Fibroblast of lung (primary cell): Measurements from ENCODE around the gene ZCCHC7. TPM values are rescaled to one million over a fixed set of nuclear protein-coding genes. Genes with fewer than 3 reads are reported as not detected.
A peak's percentile ranks its signal among the peaks of the same experiment; 100 is the strongest.

ENCODE experiments used
- DNase-seq, 2 donors: peaks; one replicate each; pipeline versions ENCODE4 v3.0.0 to v3.0.0-alpha.2; 2010; ENCODE audit warnings: low read depth in 2 of 2
- H2AFZ ChIP-seq: 2 replicates; pipeline ENCODE4 v1.5.1; 2012; ENCODE audit warnings: low read length, control low read depth, inconsistent platforms
- H3K27ac ChIP-seq: 2 replicates; pipeline ENCODE4 v1.5.1; 2011; ENCODE audit warnings: low read length, control low read depth; ENCODE audit not compliant: insufficient read depth
- H3K27me3 ChIP-seq: 2 replicates; pipeline ENCODE4 v1.5.1; 2011; ENCODE audit warnings: mild to moderate bottlenecking, low read length; ENCODE audit not compliant: control insufficient read depth, insufficient read depth
- H3K36me3 ChIP-seq: 2 replicates; pipeline ENCODE4 v1.5.1; 2011; ENCODE audit warnings: low read length; ENCODE audit not compliant: control insufficient read depth, insufficient read depth
- H3K4me1 ChIP-seq: 2 replicates; pipeline ENCODE4 v1.5.1; 2011; ENCODE audit warnings: low read length; ENCODE audit not compliant: control insufficient read depth, insufficient read depth; ENCODE audit errors: extremely low read depth
- H3K4me2 ChIP-seq: 2 replicates; pipeline ENCODE4 v1.5.1; 2011; ENCODE audit warnings: low read length, control low read depth; ENCODE audit not compliant: insufficient read depth; ENCODE audit errors: extremely low read depth
- H3K4me3 ChIP-seq, 4 experiments: fragments of 200-600 bp in 1 of 4; sonication (generic) in 1 of 4; replicated peaks in 1 of 4; 2 replicates each; pipeline ENCODE4 v1.5.1; 2011 to 2016; ENCODE audit warnings: low read length in 4 of 4, low read depth in 3 of 4, mild to moderate bottlenecking in 3 of 4, control low read depth in 2 of 4, inconsistent platforms in 1 of 4, mixed read lengths in 1 of 4; ENCODE audit not compliant: insufficient read depth in 1 of 4; ENCODE audit errors: control extremely low read depth in 1 of 4
- H3K79me2 ChIP-seq: 2 replicates; pipeline ENCODE4 v1.5.1; 2012; ENCODE audit warnings: mild to moderate bottlenecking, low read length, inconsistent platforms; ENCODE audit not compliant: control insufficient read depth, insufficient read depth
- H3K9ac ChIP-seq: 2 replicates; pipeline ENCODE4 v1.5.1; 2011; ENCODE audit warnings: mild to moderate bottlenecking, low read length, control low read depth; ENCODE audit not compliant: insufficient read depth
- H3K9me3 ChIP-seq: 2 replicates; pipeline ENCODE4 v1.5.1; 2012; ENCODE audit warnings: low read depth, low read length; ENCODE audit not compliant: control insufficient read depth, insufficient read depth
- H4K20me1 ChIP-seq: 2 replicates; pipeline ENCODE4 v1.5.1; 2011; ENCODE audit warnings: low read length; ENCODE audit not compliant: control insufficient read depth, insufficient read depth; ENCODE audit errors: extremely low read depth
- EZH2 ChIP-seq: IDR thresholded peaks from 2 replicates; pipeline ENCODE4 v1.5.1; 2012; ENCODE audit warnings: low read length, control low read depth, mild to moderate bottlenecking; ENCODE audit errors: missing control alignments
- polyA plus RNA-seq, 2 donors: library from polyadenylated mRNA; depleted of rRNA in 1 of 2; stranded (reverse) in 1 of 2; unstranded in 1 of 2; fragments of >200 nt; gene quantifications; 2 replicates each; pipeline ENCODE4 v1.2.1, GENCODE V29; 2011 to 2012; ENCODE audit warnings: missing spikeins in 1 of 2
- total RNA-seq: library from RNA; depleted of rRNA; stranded (reverse); fragments of >200 nt; gene quantifications from 2 replicates; pipeline ENCODE4 v1.2.1, GENCODE V29; 2014
- TF ChIP-seq, protein P1 (sequence below), 2 donors: IDR thresholded peaks in 1 of 2; conservative IDR thresholded peaks in 1 of 2; 1 replicate in 1 of 2; 2 replicates in 1 of 2; pipeline ENCODE4 v1.5.1; 2011 to 2012; ENCODE audit warnings: low read length in 2 of 2, control low read depth in 1 of 2, inconsistent platforms in 1 of 2, low read depth in 1 of 2, mild to moderate bottlenecking in 1 of 2

The ZCCHC7 gene
- total and polyA plus RNA-seq, 2 donors (not counting 1 experiment from before 2014, with no cell fraction given): 15.0 to 23.8 TPM

DNA sequence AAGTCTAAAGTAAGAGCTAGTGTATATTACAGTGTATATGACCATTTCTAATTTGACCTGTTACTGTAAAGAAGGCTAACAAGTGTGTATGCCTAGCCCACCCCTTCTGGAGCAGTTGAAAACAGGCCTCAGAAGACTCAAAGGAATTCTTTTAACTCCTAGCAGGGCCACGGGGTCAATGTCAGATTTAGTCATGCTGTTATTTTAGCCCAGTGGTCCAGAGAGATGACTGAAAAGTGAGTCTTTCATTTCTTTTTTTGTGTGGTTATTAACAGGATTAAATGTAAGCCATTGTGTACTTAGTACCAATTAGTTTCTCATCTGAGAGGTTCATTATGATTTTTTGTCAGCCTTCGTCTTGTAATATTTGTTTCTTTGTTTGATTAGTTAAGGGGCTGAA, 24.4 kb downstream of the ZCCHC7 start:
- H3K36me3 ChIP-seq: no peaks in the 10 kb centered on the region
- no peak overlapping the region for H3K4me3 ChIP-seq
- peak; percentile 12 to 55 for DNase-seq
- no peak overlapping the region for H3K27ac ChIP-seq
- peaks cover 2% of the 10 kb centered on the region for H3K4me1 ChIP-seq
- H3K4me2 ChIP-seq: no peak overlapping the region
- H2AFZ ChIP-seq: no peak overlapping the region
- H3K9ac ChIP-seq: no peak overlapping the region
- no peaks in the 10 kb centered on the region for H3K79me2 ChIP-seq
- TF ChIP-seq EZH2: no peak
- TF ChIP-seq, protein P1, sequence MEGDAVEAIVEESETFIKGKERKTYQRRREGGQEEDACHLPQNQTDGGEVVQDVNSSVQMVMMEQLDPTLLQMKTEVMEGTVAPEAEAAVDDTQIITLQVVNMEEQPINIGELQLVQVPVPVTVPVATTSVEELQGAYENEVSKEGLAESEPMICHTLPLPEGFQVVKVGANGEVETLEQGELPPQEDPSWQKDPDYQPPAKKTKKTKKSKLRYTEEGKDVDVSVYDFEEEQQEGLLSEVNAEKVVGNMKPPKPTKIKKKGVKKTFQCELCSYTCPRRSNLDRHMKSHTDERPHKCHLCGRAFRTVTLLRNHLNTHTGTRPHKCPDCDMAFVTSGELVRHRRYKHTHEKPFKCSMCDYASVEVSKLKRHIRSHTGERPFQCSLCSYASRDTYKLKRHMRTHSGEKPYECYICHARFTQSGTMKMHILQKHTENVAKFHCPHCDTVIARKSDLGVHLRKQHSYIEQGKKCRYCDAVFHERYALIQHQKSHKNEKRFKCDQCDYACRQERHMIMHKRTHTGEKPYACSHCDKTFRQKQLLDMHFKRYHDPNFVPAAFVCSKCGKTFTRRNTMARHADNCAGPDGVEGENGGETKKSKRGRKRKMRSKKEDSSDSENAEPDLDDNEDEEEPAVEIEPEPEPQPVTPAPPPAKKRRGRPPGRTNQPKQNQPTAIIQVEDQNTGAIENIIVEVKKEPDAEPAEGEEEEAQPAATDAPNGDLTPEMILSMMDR (conservative IDR thresholded peaks at IDR 0.05 in 1 of 2, IDR thresholded peaks at IDR 0.05 in 1 of 2; ENCODE audit: low read depth in 1 of 2, low read length in 2 of 2): no peak
- no peaks in the 10 kb centered on the region for H3K9me3 ChIP-seq
- no peaks in the 10 kb centered on the region for H4K20me1 ChIP-seq
- H3K27me3 ChIP-seq: no peaks in the 10 kb centered on the region

DNA sequence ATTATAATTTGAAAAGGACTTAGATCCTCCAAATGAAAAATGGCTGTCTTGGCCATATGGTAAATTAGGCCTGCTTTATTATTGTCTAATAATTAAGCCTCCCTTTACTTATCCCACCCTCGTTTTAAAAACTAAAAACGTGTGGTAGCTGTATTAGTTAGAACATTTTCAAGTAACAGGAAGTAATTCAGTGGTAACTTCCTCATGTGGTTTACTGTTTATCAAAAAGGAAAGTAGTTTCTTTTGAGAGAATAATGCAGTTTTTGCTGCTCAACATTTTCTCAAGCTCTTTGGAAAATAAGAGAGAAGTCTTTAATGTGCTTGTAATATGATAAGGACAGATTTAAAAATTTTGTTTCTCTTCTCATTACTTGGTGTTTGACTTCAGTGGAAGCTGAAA, 26.0 kb downstream of the ZCCHC7 start:
- no peaks in the 10 kb centered on the region for H3K9me3 ChIP-seq
- no peak overlapping the region for H3K27ac ChIP-seq
- H3K4me3 ChIP-seq: no peak overlapping the region
- TF ChIP-seq EZH2: no peak
- TF ChIP-seq, protein P1 (conservative IDR thresholded peaks at IDR 0.05 in 1 of 2, IDR thresholded peaks at IDR 0.05 in 1 of 2; ENCODE audit: low read depth in 1 of 2, low read length in 2 of 2): no peak
- H4K20me1 ChIP-seq: no peaks in the 10 kb centered on the region
- no peak overlapping the region for H3K9ac ChIP-seq
- peak overlapping the region; percentile 3 for H3K4me2 ChIP-seq
- peaks cover 2% of the 10 kb centered on the region for H3K4me1 ChIP-seq
- no peaks in the 10 kb centered on the region for H3K27me3 ChIP-seq
- no peaks in the 10 kb centered on the region for H3K79me2 ChIP-seq
- DNase-seq: no peak
- H2AFZ ChIP-seq: peak overlapping the region; percentile 27
- no peaks in the 10 kb centered on the region for H3K36me3 ChIP-seq

DNA sequence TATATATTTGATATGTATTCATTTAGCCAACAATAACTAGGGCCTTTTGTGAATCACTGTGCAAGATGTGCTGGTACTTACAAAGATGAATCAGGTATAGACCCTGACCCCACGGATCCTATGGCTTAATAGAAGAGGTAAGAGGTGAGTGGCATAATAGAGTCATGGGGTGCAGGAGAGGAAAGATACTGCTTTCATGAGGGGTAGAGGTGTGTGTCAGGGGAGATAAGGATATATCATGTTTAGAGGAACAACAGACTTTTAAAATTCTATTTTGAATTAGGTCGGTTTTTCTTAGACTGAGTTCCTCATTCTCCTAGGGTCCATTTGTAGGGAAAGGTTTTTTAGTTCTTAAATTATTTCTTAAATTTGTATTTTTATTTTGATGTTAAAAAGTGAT, 27.8 kb downstream of the ZCCHC7 start:
- H3K9ac ChIP-seq: no peak overlapping the region
- no peak overlapping the region for H3K4me2 ChIP-seq
- no peaks in the 10 kb centered on the region for H3K36me3 ChIP-seq
- H3K27me3 ChIP-seq: no peaks in the 10 kb centered on the region
- no peak overlapping the region for H2AFZ ChIP-seq
- H3K9me3 ChIP-seq: no peaks in the 10 kb centered on the region
- no peak for DNase-seq
- H3K79me2 ChIP-seq: no peaks in the 10 kb centered on the region
- no peaks in the 10 kb centered on the region for H4K20me1 ChIP-seq
- H3K27ac ChIP-seq: no peak overlapping the region
- H3K4me3 ChIP-seq: no peak overlapping the region
- peaks cover 2% of the 10 kb centered on the region for H3K4me1 ChIP-seq
- TF ChIP-seq EZH2: no peak
- TF ChIP-seq, protein P1 (conservative IDR thresholded peaks at IDR 0.05 in 1 of 2, IDR thresholded peaks at IDR 0.05 in 1 of 2; ENCODE audit: low read depth in 1 of 2, low read length in 2 of 2): no peak
